Fibroblast of skin of abdomen (primary cell): ENCODE data around the gene FXYD5. TPM values are rescaled to one million over a fixed set of nuclear protein-coding genes. Genes with fewer than 3 reads are reported as not detected.

ENCODE experiments used
- DNase-seq: peaks from one replicate; pipeline ENCODE4 v3.0.0-alpha.2; 2013
- polyA plus RNA-seq, 2 experiments: library from polyadenylated mRNA; unstranded; fragments of 120-200 nt; gene quantifications; one replicate each; pipeline ENCODE4 v1.2.1, GENCODE V29; 2013; ENCODE audit not compliant: insufficient read length in 2 of 2

Gene FXYD5, protein sequence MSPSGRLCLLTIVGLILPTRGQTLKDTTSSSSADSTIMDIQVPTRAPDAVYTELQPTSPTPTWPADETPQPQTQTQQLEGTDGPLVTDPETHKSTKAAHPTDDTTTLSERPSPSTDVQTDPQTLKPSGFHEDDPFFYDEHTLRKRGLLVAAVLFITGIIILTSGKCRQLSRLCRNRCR
- polyA plus RNA-seq (2013, experiment 1 of 2; ENCODE audit: insufficient read length), result 261 TPM
- 250 TPM for polyA plus RNA-seq (2013, experiment 2 of 2; ENCODE audit: insufficient read length)

DNA sequence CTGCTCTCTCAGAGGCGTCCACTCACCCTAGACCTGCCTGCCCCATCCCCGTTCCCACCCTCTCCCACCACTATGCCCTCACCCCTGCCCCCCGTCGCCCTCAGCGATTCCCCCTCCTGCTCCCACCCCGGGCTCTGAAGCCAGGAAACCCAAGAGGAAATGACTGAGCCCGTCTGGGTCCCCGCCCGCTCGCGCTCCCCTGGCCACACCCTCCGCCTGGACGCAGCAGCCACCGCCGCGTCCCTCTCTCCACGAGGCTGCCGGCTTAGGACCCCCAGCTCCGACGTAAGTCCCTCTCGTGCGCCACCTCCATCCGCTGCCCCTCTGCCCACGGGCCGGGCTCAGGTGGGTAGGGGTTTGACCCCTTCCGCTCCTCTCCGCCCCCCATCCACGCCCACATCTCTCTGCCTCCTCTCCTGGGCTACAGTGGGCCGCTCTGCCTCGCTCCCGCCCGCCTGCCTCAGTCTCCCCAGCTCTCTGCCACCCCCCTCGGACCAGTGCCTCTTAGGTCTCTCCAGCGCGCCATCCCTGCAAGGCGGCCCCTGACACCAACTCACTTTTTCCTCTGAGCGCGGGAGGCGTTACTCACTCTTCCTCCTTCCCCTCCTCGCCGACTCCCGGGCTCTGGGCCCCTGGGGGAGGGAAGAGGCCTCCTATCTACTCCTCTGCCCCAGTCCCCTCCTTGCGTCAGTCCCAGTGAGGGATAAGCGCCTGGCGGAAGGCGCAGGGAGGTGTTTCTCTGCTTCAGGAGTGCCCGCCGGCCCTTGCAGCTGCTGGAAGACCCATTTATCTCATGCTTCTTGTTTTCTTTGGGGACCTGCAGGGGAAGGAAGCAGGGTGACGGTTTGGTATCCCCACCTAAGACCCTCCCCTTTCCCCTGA lies at the start of gene FXYD5:
FXYD5 (plus strand) TSS at position 211 of the 882 bp plus-strand sequence. CDS start 816 bp downstream, outside the sequence.
- DNase-seq, result peak; percentile 81

GRCh38 chr19:35105047-35105410 lies 49.5 kb upstream of the FXYD5 start:
- no peak for DNase-seq

- no peak for DNase-seq
Measured at GRCh38 chr19:35105411-35106290, 48.9 kb upstream of the FXYD5 start.

DNA sequence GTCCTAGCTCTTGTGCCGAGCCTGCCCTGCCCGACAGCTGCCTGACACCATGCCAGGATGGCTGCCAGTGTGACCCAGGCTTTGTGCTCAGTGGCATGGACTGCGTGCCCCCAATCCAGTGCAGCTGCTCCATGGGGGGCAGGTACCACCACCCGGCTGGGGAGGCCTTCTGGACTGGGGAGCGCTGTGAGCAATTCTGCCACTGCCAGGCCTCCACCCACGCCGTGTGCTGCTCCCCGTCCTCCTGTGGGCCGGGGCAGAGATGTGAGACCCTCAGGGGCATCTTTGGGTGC lies 48.3 kb upstream of the FXYD5 start:
- DNase-seq, result no peak

DNA sequence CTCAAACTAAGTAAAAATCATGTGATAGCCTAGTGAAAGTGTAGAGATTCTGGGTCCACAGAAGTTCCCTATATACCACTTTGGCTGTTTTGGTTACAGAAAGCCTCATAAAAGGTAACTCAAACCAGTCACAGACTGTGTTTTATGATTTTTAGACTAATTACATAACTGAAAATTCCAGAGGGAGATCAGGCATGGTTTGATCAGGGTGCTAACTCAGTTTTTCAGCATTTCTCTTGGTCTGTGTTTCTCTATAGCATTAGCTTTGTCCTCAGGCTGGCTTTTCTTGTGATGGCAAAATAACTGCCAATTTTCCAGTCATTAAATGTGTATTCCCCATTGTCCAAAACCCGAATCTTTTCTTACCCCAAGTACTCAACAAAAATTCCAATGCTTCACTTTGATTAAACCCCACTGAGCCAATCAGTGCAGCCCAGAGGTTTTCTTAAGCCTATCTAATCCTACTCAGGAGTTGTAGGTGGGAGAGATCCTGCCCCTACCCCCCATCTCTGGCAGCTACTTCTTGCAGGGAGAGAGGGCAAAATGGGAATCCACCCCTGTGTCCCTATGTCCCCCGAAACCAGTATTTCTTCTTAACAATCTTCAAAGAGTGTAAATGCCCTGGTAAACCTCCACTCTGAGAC lies 47.5 kb upstream of the FXYD5 start:
- no peak for DNase-seq

- DNase-seq, result no peak
Measured at GRCh38 chr19:35107545-35107944, 47.0 kb upstream of the FXYD5 start.

DNA sequence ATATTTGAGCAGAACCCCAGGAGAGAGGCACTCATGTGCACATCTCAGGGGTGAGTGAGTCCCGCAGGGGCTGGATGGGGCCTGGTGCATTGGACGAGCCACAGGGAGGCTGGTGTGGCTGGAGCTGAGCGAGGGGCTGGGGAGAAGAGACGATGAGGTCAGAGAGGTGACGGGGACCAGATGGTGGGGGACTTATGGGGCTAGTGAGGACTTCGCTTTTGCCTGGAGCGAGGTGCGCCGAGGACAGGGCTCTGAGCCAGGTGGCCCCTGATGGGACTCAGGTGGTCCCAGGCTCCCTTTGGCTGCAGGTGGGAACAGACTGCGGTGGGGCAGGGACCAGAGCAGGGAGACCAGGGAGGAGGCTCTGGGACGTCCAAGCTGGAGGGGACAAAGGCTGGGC lies 45.8 kb upstream of the FXYD5 start:
- DNase-seq, result no peak

- DNase-seq, result no peak
Measured at GRCh38 chr19:35109395-35110112, 45.0 kb upstream of the FXYD5 start.

- no peak for DNase-seq
Measured at GRCh38 chr19:35110974-35111373, 43.6 kb upstream of the FXYD5 start.

DNA sequence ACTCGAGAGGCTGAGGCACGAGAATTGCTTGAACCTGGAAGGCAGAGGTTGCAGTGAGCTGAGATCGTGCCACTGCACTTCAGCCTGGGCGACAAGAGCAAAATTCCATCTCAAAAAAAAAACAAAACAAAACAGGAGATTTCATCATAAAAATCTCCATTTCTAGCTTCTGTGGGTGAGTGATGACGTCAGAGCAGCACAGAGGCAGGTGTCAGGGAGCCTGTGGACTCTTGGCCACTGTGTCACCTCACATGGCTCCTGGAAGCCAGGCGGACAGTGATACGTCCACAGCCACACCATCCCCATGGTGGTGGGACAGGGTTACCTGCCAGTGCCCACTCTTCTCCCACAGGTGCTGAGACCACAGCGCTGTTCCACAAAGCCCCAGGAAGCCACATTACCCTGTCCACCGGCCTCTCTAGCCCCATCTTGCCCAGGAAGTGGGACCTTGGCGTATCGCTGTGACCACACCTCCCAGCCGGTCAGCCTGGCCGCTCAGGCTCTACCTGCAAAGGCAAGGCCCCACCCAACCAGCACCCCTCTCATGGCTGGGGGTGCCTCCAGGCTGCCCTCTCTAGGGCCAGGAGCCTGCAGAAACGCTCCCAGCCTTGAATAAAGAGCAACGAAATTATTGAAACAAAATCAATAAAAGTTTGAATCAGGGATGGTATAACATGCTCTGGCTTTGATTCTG lies 41.4 kb upstream of the FXYD5 start:
- DNase-seq, result no peak

GRCh38 chr19:35114353-35115176 lies 40.0 kb upstream of the FXYD5 start:
- peak; percentile 49 for DNase-seq

- DNase-seq, result no peak
Measured at GRCh38 chr19:35115177-35115951, 39.2 kb upstream of the FXYD5 start, which contains the start of gene FXYD3. FXYD3 (plus strand) TSS chr19:35115823; CDS start chr19:35119377, 3,554 bp downstream.

GRCh38 chr19:35116072-35116801 lies 38.3 kb upstream of the FXYD5 start:
- DNase-seq, result no peak

DNA sequence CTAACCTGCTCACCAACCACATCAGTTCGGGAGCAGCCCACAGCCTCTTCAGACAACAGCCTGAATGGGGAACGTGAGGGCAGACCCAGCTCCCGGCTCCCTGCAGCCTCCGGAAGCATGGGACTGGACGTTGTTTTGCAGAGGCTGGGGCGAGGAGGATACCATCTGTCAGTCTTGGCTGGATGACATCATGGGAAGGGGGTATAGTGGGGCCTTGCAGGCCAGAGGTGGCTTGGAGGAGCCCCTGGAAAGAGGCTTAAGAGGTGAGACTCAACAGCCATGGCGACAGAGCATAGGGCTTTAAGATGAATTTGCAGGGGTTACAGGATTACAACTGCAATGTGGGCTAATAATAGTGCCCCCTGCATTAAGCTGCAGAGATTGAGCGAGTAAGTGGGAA lies 37.4 kb upstream of the FXYD5 start:
- no peak for DNase-seq

GRCh38 chr19:35117799-35118198 lies 36.7 kb upstream of the FXYD5 start:
- no peak for DNase-seq

GRCh38 chr19:35118268-35119020 lies 36.1 kb upstream of the FXYD5 start:
- no peak for DNase-seq

DNA sequence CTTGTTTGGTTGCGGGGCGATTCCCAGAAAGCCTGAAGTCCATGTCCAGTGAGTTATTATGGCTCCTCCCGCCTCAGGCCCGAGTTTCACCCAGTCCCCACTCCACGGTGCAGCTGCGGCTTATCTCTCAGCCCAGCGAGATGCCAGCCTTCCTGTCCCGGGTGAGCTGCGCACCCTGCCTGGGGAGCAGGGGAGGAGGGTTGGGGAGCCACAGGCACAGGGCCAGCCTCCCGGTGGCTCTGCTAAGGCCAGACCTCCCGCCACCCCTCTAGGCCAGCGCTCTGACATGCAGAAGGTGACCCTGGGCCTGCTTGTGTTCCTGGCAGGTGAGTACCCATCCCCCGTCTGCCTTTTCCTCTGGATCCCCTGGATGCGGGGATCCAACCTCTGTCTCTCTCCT lies 35.4 kb upstream of the FXYD5 start:
- DNase-seq, result no peak

- no peak for DNase-seq
Measured at GRCh38 chr19:35119578-35120155, 34.9 kb upstream of the FXYD5 start.
